Hepatic stellate cell (primary cell): Measurements from ENCODE around the gene TRMT44.
"Not testable (repeated sequence)": the region's sequence is repeated elsewhere in the genome, so short reads cannot be mapped to it uniquely, and the experiment has no call there.

Experiments
- DNase-seq: peaks from one replicate; pipeline ENCODE4 v3.0.0; 2011; ENCODE audit warnings: low spot score

Gene TRMT44

GRCh38 chr4:8440492-8441311, at the start of gene TRMT44, which contains the start of gene ACOX3:
TSS of gene TRMT44 (plus strand) at chr4:8440777. CDS start at chr4:8440823, 46 bp downstream.
TSS of gene ACOX3 (minus strand) at chr4:8440723. CDS start at chr4:8416521, 24,202 bp downstream.
- peak; percentile 84 for DNase-seq

GRCh38 chr4:8391071-8391470, 49.5 kb upstream of the TRMT44 start:
- DNase-seq = no peak

GRCh38 chr4:8391972-8392371, 48.6 kb upstream of the TRMT44 start:
- DNase-seq = no peak

- no peak for DNase-seq
These were observed 47.9 kb upstream of the TRMT44 start for GRCh38 chr4:8392591-8393190.

GRCh38 chr4:8393593-8394038, 47.0 kb upstream of the TRMT44 start:
- peak; percentile 98 for DNase-seq

- DNase-seq = no peak
These were observed 46.5 kb upstream of the TRMT44 start for GRCh38 chr4:8394061-8394519.

- DNase-seq = no peak
These were observed 45.8 kb upstream of the TRMT44 start for GRCh38 chr4:8394806-8395205.

GRCh38 chr4:8395504-8396296, 44.9 kb upstream of the TRMT44 start:
- no peak for DNase-seq

GRCh38 chr4:8396762-8397406, 43.7 kb upstream of the TRMT44 start:
- no peak for DNase-seq

GRCh38 chr4:8398347-8398746, 42.2 kb upstream of the TRMT44 start:
- no peak for DNase-seq

- DNase-seq = no peak
These were observed 41.3 kb upstream of the TRMT44 start for GRCh38 chr4:8399298-8399697.

GRCh38 chr4:8400632-8401325, 39.8 kb upstream of the TRMT44 start:
- no peak for DNase-seq

GRCh38 chr4:8401665-8402064, 38.9 kb upstream of the TRMT44 start:
- no peak for DNase-seq

GRCh38 chr4:8402181-8402597, 38.4 kb upstream of the TRMT44 start:
- DNase-seq = no peak

- DNase-seq = no peak
These were observed 37.9 kb upstream of the TRMT44 start for GRCh38 chr4:8402640-8403039.

GRCh38 chr4:8403173-8403753, 37.3 kb upstream of the TRMT44 start:
- DNase-seq = peak; percentile 97

GRCh38 chr4:8403976-8404375, 36.6 kb upstream of the TRMT44 start:
- no peak for DNase-seq

GRCh38 chr4:8404791-8405515, 35.6 kb upstream of the TRMT44 start:
- no peak for DNase-seq

- DNase-seq = no peak
These were observed 35.1 kb upstream of the TRMT44 start for GRCh38 chr4:8405516-8405875.

GRCh38 chr4:8406887-8407286, 33.7 kb upstream of the TRMT44 start:
- not testable (repeated sequence) for DNase-seq
